GM13977 (cell line): ENCODE measurements around the gene RBM15.

Experiments used
- DNase-seq: peaks from one replicate; pipeline ENCODE4 v3.0.0; 2012; ENCODE audit warnings: low spot score
- CTCF ChIP-seq: IDR thresholded peaks from 2 replicates; pipeline ENCODE4 v1.5.1; 2012; ENCODE audit warnings: mild to moderate bottlenecking, control low read depth; ENCODE audit not compliant: insufficient read depth; ENCODE audit errors: extremely low read depth, missing control alignments
- in situ Hi-C: fragments of 300-500 bp; cut with MboI; formaldehyde crosslinking; loops from one replicate; pipeline ENCODE4 v1.12.0; 2022; ENCODE audit warnings: low sequenced_read_pairs, low pct_unique_long_range_greater_than_20kb, mixed read lengths, inconsistent platforms; ENCODE audit not compliant: unreplicated experiment

Gene RBM15

GRCh38 chr1:110390692-110391245 is 51.6 kb downstream of the RBM15 start, which contains the start of gene SLC16A4:
Gene SLC16A4, minus strand, starts transcription at chr1:110391026. Its CDS starts 1,703 bp downstream, at chr1:110389323.
- in situ Hi-C loops = no loop called here
- DNase-seq = no peak
- TF ChIP-seq CTCF = no peak

DNA sequence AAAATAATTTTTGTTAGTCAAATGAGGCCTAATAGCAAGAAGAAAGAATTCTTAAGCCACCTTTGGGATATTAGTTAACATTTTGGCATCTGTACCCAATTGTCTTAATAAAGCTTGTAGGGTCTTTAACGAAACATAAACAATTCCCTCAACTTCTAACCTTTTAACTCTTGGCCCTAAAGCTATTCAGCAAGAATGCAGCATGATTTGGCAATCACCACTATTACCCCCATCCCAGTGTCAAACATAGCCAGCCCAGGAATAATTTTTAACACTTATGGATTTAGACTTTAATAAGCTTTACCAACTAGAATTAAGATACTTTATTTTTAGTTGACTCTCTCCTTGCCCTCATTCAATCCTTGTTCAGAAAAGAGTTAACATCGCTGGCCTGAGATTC is 54.1 kb downstream of the RBM15 start:
- no peak for TF ChIP-seq CTCF
- DNase-seq = no peak
- in situ Hi-C loops = no loop called here

- no peak for DNase-seq
- in situ Hi-C loops = no loop called here
- no peak for TF ChIP-seq CTCF
Measured at GRCh38 chr1:110393691-110394492, 54.7 kb downstream of the RBM15 start.

DNA sequence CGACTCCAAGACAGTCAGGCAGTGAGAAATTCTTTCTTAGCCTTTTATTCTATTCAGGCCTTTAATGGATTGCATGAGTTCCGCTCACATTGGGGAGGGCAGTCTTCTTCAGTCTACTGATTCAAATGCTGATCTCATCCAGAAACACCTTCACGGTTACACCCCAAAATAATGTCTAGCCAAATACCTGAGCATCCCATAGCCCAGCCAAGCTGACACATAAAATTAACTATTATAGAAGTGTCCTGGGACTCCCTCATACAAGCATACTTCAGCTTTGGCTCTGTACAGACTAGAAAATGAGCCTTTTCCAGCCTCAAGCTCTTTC is 55.3 kb downstream of the RBM15 start:
- no peak for TF ChIP-seq CTCF
- in situ Hi-C loops = no loop called here
- DNase-seq = no peak
